GM12864 (cell line): ENCODE measurements around the gene MANBA.

Experiments used
- DNase-seq: peaks from one replicate; pipeline ENCODE4 v3.0.0-alpha.2; 2011; ENCODE audit warnings: low read depth
- H3K4me3 ChIP-seq: 2 replicates; pipeline ENCODE4 v1.5.1; 2011; ENCODE audit warnings: mild to moderate bottlenecking, low read depth, low read length, control low read depth
- TF ChIP-seq, protein P1 (sequence below): IDR thresholded peaks from 2 replicates; pipeline ENCODE4 v1.5.1; 2011; ENCODE audit warnings: low read depth, mild to moderate bottlenecking, moderate library complexity, low read length, control low read depth, inconsistent platforms; ENCODE audit errors: missing control alignments

MANBA gene

DNA sequence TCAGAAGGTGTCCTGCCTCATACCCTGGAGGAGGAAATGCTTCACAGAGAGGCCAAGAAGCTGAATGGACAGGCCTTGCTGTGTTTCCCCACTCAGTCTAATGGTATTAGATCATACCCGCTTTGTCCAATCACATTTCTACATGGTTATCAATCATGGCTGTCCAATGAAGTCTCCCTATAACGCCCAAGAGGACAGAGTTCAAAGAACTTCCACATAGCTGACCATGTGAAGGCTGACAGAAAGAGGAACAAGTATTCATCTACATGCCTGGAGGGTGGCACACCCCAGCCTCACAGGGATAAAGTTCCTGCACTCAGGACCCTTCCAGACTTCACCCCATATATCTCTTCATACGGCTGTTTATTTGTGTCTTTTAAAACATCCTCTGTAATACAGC is 123.4 kb downstream of the MANBA start:
- no peak overlapping the region for H3K4me3 ChIP-seq
- no peak for DNase-seq
- TF ChIP-seq, protein P1, sequence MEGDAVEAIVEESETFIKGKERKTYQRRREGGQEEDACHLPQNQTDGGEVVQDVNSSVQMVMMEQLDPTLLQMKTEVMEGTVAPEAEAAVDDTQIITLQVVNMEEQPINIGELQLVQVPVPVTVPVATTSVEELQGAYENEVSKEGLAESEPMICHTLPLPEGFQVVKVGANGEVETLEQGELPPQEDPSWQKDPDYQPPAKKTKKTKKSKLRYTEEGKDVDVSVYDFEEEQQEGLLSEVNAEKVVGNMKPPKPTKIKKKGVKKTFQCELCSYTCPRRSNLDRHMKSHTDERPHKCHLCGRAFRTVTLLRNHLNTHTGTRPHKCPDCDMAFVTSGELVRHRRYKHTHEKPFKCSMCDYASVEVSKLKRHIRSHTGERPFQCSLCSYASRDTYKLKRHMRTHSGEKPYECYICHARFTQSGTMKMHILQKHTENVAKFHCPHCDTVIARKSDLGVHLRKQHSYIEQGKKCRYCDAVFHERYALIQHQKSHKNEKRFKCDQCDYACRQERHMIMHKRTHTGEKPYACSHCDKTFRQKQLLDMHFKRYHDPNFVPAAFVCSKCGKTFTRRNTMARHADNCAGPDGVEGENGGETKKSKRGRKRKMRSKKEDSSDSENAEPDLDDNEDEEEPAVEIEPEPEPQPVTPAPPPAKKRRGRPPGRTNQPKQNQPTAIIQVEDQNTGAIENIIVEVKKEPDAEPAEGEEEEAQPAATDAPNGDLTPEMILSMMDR, result no peak

DNA sequence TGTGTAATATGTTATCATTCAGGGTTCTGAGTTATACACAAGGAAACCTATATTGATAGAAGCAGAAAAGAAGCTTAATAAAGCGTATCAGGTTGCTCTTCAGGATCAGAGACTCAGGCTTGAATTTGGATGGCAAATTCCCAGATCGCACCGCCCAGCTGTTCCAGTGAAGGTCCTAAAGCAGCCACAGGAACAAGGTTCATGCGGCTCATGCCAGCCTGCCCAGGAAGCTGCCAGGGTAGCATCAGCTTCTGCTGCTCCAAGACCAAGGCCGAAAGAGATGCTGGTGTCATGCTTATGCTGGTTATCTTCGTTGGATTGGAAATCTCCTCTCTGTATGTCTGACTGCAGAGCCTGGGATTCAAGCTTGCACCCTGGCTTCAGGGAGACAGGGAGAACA is 127.7 kb downstream of the MANBA start:
- TF ChIP-seq, protein P1, result no peak
- H3K4me3 ChIP-seq, result no peak overlapping the region
- no peak for DNase-seq

DNA sequence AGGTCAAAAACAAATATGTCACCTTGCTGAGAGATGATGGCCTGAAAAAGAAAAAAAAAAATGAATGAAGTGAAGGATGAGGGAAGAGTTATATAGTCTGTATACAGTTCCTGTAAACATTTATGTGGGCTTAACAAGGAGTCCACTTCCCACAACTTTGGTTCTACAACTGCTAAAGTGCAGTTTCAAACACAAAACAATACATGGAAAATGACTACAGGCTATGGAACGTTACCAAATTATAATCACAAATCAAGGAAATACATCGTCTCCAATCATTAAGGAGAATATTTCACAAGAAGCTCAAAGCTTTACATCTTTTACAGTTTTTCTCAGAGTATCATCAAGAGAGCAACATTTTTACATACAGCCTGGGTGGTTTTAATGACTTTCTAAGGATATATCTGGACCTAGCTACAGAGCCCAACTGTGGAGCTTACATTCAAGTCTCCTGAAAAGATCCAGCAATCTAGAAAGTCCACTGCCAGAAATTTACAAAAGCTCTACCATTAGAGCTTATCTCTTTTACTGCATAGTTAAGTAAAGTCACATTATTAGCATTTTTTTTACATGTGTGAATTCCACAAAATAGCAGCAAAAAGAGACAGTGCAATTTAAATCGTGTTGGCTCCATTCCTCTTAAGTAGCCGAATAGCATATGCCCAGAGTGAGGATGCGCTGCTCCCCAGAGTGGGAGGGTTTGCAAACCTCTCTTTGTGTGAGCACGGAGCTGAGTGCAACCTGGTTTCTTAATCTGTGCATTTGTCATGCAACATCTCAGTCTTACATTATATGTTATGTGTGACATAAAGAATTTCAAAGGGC is 128.3 kb downstream of the MANBA start:
- TF ChIP-seq, protein P1, result no peak

DNA sequence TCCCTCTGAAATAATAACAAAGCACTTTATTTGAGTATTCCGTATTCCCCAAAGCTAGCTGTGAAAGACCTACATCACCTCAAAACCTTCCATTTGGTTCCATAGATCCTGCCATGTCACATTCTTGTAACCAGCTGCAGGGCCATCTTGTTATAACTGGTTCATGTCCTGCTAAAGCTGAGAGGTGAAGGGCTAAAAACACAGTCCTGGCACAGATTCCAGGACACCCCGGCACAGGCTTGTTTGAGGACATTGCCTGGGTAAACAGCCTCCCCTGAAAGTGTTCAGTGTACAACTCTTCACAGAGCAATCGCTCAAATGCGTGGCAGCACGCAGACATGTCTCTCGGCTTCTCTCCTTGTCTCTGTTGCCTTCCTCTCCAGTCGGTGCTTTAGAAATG is 129.2 kb downstream of the MANBA start:
- no peak for DNase-seq
- H3K4me3 ChIP-seq, result no peak overlapping the region

More for the DNA sequence above, 128.3 kb downstream of the MANBA start:
- H3K4me3 ChIP-seq, result no peak overlapping the region
- DNase-seq, result no peak

DNA sequence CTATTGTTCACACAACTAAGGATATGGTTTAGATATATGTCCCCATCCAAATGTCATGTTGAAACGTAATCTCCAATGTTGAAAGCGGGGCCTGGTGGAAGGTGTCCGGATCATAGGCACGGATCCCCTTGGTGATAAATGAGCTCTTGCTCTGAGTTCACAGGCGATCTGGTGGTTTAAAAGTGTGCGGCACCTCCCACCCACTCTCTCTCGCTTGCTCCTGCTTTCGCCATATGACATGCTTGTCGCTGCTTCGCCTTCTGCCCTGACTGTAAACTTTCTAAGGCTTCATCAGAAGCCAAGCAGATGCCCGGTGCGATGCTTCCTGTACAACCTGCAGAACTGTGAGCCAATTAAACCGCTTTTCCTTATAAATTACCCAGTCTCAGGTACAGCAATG is 131.1 kb downstream of the MANBA start:
- TF ChIP-seq, protein P1, result no peak
- no peak overlapping the region for H3K4me3 ChIP-seq
- no peak for DNase-seq

More for the DNA sequence above, 129.2 kb downstream of the MANBA start:
- TF ChIP-seq, protein P1, result no peak

DNA sequence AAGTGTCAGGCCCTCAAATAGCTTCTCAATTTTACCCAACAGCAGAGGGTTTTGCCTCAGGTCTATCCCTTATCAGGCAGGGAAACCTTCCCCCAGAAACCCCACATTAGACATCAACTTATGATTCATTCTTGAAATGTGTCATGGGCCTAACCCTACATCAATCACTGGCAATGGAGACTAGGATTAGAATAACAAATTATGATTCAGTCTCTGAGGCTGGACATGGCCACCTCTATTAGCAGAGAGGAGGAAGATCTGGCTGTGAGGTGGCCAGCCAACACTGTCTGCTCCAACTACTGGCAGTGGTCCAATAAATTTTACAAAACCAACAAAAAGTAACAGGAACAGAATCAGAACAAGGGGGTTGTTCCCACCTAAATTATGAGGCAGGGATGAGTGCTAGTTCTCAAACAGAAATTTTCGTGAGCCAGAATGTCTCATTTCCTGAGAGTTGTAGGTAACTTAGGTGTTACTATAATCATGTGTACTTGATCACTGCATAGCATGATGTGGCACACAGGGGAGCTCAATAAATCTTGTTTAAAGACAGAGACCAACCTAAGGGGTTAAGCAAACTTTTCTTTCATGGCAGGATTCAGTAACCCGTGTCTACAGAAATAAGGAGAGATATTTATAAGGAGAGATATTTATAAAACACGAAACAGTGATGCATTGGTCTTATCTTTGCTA is 132.8 kb downstream of the MANBA start:
- H3K4me3 ChIP-seq, result no peak overlapping the region
- TF ChIP-seq, protein P1, result no peak
- DNase-seq, result no peak
